ENCODE data around the gene TBC1D24.

Gene TBC1D24

GRCh38 chr16:2500430-2500917, 25.5 kb downstream of the TBC1D24 start:
- no peak for DNase-seq

DNA sequence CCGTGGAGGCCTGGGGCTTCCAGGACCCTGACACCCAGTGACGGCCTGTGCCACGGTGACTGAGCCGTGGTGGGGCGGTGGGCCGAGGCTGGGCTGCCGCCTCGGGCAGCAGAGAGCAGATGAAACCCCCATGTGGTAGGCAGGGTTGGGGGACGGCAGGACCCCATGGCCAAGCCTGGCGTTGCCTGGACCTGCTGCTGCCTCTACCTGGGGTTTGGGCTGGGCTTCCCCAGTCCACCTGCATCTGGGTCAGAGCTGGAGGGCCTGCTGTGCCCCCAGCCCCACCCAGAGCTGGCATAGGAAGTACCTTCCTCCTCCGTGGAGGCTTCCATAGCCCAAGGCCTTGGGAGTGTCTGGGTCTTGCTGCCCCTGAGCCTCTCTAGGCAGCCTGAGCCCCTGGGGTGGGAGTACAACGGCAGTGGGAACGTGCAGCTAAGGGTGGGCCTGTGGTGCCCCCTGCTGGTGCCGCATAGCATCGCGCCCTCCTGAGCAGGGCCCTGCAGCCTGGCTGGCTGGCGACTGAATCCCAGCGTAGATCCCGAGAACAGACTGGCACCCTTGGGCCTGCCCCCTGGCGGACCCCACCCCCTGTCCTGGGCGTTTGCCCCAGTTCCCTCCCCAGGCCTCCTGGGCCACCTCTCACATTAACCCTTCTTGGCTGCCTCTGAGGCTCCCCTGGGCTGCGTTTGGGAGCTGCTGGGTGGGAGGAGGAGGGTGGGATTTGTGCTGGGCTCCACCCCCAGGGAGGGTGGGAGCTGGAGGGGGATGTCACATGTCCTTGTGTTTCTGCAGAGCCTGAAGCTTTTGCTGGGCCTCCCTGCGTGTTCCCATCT, 26.2 kb downstream of the TBC1D24 start:
- DNase-seq = peak; percentile 3

DNA sequence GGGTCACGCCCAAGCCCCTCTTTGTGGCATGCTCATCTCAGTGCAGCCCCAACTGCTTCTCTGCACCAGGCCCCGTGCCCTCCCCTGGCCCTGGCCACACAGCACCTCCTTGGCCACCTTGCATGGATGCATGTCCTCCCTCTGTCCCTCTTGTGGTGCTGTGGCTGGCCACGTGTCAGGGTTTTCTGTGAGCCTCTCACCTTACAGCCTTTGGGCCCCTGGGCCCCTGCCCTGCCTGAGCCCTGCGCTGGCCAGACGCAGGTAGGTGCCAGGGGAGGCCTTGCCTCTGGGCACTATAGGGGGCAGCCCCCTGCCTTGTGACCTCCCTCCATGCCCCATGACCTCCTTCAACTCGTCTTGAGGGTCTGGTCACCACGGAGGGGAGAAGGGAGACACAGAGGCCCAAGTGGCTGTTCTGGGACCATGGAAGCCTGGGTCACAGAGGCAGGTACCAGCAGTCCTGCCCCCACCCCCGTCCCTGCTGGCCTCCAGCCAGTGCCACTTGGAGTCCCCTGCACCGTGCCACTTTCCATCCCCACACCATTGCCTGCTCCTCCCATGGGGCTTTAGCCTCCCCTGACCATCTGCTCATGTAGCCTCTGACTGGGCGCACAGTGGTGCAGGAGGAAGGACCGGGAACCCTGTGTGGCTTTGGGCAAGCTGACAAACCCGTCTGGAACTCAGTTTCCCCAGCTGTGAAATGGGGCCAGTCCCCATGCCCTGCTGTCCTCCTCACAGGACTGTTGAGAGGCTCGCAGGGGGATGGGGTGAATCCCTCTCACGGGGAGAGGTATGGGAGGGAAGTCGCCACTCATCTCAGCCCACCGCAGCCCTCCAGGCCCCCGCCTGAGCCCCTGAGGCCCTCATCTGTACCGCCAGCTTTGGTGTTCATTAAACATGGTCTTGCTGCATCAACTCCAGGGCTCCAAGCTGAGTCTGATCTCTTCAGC, 27.3 kb downstream of the TBC1D24 start:
- no peak for DNase-seq

DNA sequence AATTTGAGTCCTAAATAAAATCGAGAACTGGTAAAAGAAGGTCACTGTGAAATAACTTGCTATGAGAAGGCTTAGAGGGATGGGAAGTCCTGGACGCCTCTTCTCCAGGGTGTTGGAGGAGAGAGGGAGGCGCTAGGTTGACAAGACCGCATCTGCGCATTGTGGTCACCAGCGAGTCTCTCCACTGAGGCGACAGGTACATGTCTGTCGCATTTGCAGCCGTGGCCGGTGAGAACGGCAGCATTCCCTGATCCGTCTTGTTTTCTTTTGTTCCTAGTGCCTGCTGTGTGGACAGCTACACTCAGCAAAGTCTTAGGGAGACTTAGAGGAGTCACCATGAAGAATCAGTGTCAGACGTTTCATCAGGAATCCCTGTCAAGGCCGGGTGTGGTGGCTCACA, 30.8 kb downstream of the TBC1D24 start:
- DNase-seq = no peak

- no peak for DNase-seq
These were observed 32.2 kb downstream of the TBC1D24 start for GRCh38 chr16:2507052-2507659.

GRCh38 chr16:2507665-2508064, 32.7 kb downstream of the TBC1D24 start:
- no peak for DNase-seq

DNA sequence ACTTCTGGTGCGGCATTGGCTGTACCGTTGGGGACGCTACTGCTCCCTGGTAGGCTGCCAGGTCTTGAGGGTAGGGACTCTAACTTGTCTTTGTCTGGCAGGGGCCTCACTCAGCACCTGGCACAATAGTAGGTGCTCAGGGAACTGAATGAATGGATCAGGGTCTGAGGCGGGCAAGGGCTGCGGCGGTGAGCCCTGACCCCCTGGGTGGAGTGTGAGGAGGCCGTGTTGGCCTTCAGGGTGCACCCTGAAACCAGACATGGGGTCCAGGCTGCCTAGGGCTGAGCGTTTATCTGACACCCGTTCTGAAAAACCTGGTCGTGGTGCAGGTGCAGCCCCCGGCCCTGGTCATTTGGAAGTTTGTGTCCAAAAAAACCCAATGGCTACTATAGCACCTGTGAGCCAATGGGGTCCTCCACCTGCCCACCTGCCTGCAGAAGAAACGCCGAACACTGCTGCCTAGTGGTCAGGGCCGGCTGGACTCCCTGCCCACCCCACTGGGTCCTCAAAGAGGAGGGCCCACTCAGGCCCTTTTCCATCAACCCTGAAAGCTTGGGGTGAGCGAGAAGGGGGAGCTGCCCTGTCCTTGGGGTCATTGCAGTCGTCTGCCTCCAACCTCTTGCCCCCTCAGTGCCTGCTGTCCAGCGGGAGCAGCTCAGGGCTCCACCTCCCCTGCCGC, 33.9 kb downstream of the TBC1D24 start:
- DNase-seq = no peak

- DNase-seq = no peak
These were observed 36.3 kb downstream of the TBC1D24 start for GRCh38 chr16:2511128-2511800.

DNA sequence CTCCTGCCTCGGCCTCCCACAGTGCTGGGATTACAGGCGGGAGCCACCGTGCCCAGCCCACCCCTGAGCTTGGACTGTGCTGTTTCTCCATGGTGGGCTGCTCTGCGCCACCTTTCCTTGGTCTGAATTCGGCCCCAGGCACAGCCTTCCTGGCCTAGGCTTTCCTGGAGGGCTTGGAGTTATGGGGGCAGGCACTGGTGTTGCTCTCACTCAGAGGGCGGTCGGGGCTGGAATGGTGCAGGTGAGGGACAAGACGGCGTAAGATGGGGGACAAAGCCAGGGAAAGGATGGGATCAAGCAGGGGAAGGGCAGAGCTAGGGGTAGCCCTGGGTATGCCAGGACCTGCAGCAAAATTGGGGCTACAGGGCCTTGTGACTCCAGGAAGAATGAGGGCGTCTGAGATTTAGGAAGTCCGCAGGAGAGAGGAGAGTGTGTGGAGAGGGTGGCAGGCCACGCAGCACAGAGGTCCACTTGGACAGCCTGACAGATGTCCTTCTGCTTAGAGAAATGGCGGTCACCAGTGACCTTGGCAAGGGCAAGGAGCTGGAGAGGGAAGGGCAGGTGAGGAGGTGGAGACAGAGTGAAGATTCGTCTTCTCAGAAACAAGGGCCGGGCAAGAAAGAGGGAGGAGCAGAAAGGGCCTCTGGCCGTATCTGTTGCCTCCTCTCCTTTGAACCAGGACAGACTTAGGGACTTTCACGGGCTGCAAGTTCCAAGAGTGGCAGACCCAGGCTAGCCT, 37.2 kb downstream of the TBC1D24 start:
- no peak for DNase-seq

DNA sequence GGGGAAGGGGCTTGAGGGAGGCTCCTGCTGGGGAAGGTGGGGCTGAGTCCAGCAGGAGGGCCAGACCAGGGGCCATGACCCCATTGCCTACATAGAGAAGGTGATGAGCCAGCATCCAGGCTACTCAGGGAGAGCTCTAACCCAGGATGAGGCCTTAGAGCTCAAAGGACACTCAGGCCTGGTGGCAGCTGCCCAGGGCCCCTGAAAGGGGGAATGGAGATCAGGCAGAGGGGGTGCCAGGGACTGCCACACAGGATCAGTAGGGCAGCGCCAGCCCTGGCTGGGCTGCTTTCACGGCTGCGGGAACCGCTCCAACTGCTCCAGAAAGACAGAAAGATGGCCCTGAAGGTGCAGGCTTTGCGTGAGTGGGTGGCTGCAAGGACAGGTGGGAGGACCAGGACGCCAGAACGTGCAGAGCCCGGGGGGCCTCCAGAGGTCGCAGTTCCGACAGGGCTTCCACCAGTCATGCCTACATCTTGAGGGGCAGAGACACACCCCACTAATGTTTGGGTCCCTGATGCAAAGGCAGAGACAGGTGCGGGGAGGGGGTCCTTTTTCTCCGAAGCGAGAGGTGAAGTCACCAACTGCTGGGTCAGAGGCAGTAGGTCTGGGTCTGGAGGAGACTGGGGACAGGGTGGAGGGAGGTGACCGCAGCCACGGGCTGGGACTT, 37.9 kb downstream of the TBC1D24 start:
- DNase-seq = no peak

- peak; percentile 62 for DNase-seq
These were observed 38.7 kb downstream of the TBC1D24 start, which contains the start of gene ATP6V0C for GRCh38 chr16:2513405-2514332. ATP6V0C (plus strand) TSS chr16:2513952; CDS start chr16:2514104, 152 bp downstream.

DNA sequence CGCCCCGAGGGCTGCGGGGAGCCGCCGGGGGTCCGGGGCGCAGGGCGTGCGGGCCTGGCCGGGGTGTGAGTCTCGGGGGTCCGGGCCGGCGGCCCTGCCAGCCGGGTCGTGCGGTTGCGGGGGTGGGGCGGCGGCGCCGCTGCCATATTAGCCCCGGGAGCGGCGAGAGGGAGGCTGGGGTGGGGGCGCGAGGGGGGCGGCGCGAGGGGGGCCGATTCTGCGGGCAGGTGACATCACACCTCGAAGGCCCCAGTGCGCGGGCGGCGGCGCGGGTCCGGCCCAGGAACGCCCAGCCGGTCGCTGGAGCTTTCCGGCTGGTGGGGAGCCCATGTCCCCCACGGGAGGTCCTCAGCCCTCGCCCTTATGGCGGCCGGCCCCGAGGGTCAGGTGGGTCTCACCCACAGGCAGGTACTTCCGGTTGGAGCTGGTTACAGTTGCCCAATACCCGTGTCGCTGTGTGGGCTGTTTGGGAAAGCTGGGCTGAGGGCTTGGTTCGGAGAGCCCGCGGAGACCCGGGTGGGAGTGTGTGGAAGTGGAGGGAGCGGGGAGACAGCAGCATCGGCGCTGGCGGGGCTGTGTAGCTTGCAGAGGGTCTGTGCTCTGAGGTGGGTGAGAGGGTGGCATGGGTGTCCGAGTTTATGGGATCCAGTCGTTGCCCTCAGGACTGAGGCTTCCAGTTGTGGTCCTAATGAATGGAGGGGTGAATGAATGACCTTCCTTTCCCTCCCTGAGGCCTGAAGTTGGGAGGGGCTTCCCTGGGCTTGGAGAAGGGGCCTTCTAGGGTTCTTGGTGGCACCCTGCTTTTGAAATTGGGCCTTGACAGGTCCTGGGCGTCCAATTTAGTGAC, 39.6 kb downstream of the TBC1D24 start:
- DNase-seq = no peak

DNA sequence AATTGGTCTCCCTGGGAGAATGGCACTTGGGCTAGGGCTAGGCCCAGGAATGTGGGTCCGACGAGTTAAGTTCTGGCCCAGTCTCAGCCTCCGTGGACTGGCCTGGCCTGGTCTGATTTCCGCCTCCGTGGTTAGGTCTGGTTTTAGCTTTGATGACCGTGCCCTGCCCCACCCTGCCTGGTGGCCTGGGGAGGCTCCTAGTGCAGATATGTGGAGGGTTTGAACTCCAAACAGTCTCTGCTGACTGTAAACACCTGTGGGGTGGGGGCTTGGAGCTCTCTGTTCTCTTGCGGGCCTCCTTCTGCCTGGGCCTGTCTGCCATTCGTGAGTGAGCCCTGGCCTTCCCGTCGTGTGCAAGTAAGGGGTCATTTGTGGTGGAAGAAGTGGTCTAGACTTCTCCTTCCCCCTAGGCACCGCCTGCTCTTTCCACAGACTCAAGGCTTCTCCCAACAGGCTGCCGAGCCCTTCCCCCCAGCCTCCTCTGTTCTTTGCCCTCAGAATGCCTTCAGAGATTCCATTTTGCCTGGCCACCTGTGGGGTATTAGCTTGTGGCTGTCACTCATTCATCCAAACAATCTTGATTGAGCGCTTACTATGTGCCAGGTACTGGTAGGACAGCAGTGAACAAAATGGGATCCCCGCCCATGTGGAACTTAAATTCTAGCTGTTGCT, 40.4 kb downstream of the TBC1D24 start:
- no peak for DNase-seq

- DNase-seq = no peak
These were observed 41.7 kb downstream of the TBC1D24 start for GRCh38 chr16:2516391-2517240.

DNA sequence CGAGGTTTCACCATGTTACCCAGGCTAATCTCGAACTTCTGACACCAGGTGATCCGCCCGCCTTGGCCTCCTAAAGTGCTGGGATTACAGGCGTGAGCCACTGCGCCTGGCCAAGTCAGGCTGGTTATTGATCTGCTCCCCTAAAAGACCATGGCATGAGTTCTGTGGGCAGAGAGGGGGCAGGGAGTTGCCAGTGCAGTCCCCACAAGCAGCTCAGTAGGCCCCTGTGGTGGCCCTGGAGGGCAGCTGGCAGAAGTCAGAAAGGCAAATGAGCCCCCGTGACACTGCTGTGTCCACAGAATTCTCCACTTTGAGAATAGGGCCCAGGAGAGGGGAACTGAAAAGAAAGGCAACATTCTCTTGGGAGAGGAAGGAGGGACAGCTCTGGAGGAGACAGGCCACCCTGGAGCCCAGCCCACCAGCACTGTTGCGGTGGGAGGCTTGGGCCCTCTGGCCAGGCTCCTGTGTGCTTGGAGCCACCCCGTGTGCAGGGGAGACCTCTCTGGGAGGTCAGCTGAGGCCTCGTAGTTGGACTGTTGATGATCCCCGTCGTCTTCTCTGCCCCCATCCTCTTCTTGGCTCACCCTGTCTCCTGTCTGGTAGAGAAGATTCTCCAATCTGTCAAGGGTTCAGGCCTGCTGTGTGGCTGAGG, 43.2 kb downstream of the TBC1D24 start:
- DNase-seq = no peak
